Nephron progenitor cell (in vitro differentiated cells): ENCODE results near the gene TRMT44.

ENCODE experiments used
- DNase-seq: peaks from one replicate; pipeline ENCODE4 v3.0.0; 2021
- H3K27ac Mint-ChIP-seq: 2 replicates; pipeline ENCODE4 v1.8.0; 2021; ENCODE audit warnings: mild to moderate bottlenecking, moderate library complexity, mixed read lengths
- H3K27me3 Mint-ChIP-seq: 2 replicates; pipeline ENCODE4 v1.8.0; 2021; ENCODE audit warnings: mild to moderate bottlenecking, low read depth, mixed read lengths; ENCODE audit not compliant: poor library complexity
- H3K36me3 Mint-ChIP-seq: 2 replicates; pipeline ENCODE4 v1.8.0; 2021; ENCODE audit warnings: low read depth, mixed read lengths
- H3K4me1 Mint-ChIP-seq: 2 replicates; pipeline ENCODE4 v1.8.0; 2021; ENCODE audit warnings: mixed read lengths
- H3K4me3 Mint-ChIP-seq: 2 replicates; pipeline ENCODE4 v1.8.0; 2021; ENCODE audit warnings: mild to moderate bottlenecking, moderate library complexity, mixed read lengths
- H3K9me3 Mint-ChIP-seq: 2 replicates; pipeline ENCODE4 v1.8.0; 2021; ENCODE audit warnings: mild to moderate bottlenecking, moderate library complexity, mixed read lengths
- TF ChIP-seq, protein P1 (sequence below): fragments of 200-600 bp; sonication (generic); IDR thresholded peaks from 2 replicates; pipeline ENCODE4 v1.5.0; 2021; ENCODE audit warnings: antibody characterized with exemption

The TRMT44 gene

DNA sequence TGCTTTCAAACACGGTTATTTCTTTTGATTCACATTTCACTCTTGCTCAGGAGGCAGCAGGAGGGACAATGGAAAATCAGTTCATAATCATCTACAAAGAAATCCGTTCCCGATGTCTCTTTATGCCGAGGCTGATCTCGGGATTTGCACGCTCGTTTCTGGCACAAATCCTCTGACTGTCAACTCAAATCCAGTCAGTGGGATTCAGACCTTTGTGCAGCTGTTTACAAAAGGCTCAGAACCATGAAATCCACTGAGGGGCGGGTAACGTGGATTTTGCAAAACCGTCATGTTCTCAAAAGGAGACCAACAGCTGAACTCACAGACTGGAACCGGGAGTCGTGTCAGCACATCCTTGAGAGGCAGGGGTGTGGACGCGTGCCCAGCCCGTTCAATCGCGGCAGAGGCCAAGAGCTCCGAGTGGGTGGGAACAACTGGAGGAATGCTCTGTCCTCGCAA lies 46.5 kb upstream of the TRMT44 start:
- peaks cover 39% of the 10 kb centered on the region for H3K36me3 Mint-ChIP-seq

DNA sequence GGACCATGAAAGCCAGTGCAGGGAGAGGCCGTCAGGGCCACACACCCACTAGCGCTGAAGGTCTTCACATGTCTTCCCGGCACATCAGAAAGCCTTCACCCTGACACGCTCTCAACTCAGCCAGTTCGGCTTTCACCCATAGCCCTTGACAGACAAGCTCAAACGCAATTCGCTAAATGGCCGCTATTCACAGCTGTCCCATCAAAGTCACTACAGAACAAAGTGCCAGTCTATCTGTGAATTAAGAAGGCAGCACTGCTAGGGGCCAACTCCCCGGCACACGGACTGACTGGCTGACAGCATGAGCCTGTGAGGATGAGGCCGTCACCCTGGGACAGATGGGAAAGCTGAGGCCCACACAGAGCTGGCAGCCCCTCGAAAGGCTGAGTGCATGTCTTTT lies 45.8 kb upstream of the TRMT44 start:
- no peaks in the 10 kb centered on the region for H3K27me3 Mint-ChIP-seq
- TF ChIP-seq, protein P1, sequence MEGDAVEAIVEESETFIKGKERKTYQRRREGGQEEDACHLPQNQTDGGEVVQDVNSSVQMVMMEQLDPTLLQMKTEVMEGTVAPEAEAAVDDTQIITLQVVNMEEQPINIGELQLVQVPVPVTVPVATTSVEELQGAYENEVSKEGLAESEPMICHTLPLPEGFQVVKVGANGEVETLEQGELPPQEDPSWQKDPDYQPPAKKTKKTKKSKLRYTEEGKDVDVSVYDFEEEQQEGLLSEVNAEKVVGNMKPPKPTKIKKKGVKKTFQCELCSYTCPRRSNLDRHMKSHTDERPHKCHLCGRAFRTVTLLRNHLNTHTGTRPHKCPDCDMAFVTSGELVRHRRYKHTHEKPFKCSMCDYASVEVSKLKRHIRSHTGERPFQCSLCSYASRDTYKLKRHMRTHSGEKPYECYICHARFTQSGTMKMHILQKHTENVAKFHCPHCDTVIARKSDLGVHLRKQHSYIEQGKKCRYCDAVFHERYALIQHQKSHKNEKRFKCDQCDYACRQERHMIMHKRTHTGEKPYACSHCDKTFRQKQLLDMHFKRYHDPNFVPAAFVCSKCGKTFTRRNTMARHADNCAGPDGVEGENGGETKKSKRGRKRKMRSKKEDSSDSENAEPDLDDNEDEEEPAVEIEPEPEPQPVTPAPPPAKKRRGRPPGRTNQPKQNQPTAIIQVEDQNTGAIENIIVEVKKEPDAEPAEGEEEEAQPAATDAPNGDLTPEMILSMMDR: no peak
- no peaks in the 10 kb centered on the region for H3K9me3 Mint-ChIP-seq
- H3K27ac Mint-ChIP-seq: no peak overlapping the region
- peaks cover 43% of the 10 kb centered on the region for H3K4me1 Mint-ChIP-seq
- H3K4me3 Mint-ChIP-seq: no peak overlapping the region
- no peak for DNase-seq
- peaks cover 39% of the 10 kb centered on the region for H3K36me3 Mint-ChIP-seq

More for the DNA sequence above, 46.5 kb upstream of the TRMT44 start:
- no peak overlapping the region for H3K4me3 Mint-ChIP-seq
- H3K27me3 Mint-ChIP-seq: no peaks in the 10 kb centered on the region
- no peaks in the 10 kb centered on the region for H3K9me3 Mint-ChIP-seq
- TF ChIP-seq, protein P1: no peak
- DNase-seq: peak; percentile 35
- peaks cover 43% of the 10 kb centered on the region for H3K4me1 Mint-ChIP-seq
- H3K27ac Mint-ChIP-seq: peak overlapping the region; percentile 98

DNA sequence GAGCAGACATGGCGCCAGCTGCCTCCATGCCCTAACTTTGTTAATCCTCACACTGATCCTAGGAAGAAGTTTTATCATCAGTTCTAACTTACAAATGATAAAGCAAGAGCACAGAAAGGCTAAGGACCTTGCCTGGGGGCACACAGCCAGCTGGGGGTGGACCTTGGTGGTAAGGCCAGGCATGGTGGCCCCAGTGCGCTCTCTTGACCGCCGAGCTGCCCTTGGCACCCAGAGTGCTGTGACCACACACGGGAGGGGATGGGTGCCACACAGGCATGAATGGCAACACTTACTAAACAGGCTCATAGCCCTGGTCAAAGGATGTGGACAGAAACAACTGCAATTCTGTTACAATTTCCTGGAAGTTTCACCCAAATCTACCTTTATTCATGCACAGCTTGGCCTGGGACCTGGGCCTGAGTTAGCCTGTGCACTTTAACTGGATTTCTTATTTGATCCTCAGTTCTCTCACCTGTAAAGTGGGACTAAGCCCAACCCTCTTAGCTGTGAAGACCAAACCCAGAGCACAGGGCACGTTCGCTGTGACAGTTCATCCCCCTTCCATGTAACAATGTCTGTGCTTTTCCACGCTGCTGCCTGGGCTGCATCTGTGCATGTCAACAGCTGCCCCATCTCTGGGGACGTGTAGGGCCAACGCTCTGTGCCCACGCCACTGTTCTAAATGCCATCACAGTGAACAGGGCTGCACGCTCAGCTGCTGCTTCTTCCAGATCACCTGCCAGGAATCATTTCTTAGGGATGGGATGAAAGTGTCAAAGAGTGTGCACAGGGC lies 44.9 kb upstream of the TRMT44 start:
- Mint-ChIP-seq H3K27ac (no peak overlapping the region), H3K4me3 (no peak overlapping the region), H3K4me1 (peaks cover 43% of the 10 kb centered on the region), H3K9me3 (no peaks in the 10 kb centered on the region), H3K27me3 (no peaks in the 10 kb centered on the region), H3K36me3 (peaks cover 42% of the 10 kb centered on the region)
- TF ChIP-seq, protein P1: no peak
- no peak for DNase-seq

DNA sequence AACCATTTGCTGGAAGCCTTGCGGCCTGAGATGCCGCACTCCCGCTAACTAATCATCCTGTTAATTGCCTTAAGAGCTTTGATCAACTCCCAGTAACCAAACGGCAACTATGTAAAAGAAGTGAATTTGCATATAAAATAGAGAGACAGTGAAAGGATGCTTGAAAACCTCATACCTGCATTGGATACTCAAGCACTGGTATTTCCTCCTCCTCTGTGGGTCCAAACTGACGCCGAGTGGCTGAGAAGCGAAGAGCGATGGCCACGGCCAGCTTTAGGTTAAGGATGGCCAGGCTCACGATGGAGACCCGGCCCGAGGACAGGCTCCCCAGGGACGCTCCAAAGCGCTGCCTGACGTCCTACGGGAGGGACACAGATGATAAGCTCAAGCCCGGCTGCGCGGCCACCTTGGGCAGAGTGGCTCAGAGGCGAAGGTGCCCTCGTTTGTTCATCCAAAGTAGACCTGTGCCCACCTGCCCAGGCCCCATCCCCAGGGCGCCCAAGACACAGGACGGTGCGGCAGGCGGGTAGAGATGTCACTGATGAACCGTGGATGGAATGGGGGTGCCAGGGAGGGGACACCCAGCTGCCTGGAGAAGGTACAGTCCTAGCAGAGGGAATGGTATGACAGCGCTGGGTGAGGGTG lies 43.7 kb upstream of the TRMT44 start:
- TF ChIP-seq, protein P1: no peak
- Mint-ChIP-seq H3K36me3 (peaks cover 37% of the 10 kb centered on the region), H3K4me3 (no peak overlapping the region), H3K27ac (no peak overlapping the region), H3K9me3 (no peaks in the 10 kb centered on the region), H3K4me1 (peaks cover 39% of the 10 kb centered on the region), H3K27me3 (no peaks in the 10 kb centered on the region)
- no peak for DNase-seq

DNA sequence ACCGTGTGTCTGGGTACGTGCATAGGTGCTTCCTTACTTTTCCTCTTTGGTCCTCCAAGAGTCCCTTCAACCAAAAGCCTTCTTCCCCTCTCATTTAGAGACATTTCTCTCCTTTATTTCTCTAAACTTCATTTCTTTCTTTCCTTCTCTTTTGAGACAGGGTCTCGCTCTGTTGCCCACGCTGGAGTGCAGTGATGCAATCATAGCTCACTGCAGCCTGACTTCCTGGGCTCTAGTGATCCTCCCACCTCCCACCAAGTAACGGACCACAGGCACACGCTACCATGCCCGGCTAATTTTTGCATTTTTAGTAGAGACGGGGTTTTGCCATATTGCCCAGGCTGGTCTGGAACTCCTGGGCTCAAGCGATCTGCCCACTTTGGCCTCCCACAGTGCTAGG lies 42.2 kb upstream of the TRMT44 start:
- Mint-ChIP-seq H3K27ac (no peak overlapping the region), H3K4me1 (peaks cover 38% of the 10 kb centered on the region), H3K9me3 (no peaks in the 10 kb centered on the region), H3K27me3 (no peaks in the 10 kb centered on the region), H3K4me3 (no peak overlapping the region), H3K36me3 (peaks cover 26% of the 10 kb centered on the region)
- TF ChIP-seq, protein P1: no peak
- DNase-seq: no peak
